AG09309 (cell line): ENCODE measurements around the gene RFFL.
"Not testable (repeated sequence)": the region's sequence is repeated elsewhere in the genome, so short reads cannot be mapped to it uniquely, and the experiment has no call there.

Experiments
- DNase-seq: peaks from one replicate; pipeline ENCODE4 v3.0.0-alpha.2; 2010; ENCODE audit warnings: low read depth
- H3K4me3 ChIP-seq: 2 replicates; pipeline ENCODE4 v1.5.1; 2011; ENCODE audit warnings: mild to moderate bottlenecking, low read depth, low read length, moderate library complexity; ENCODE audit not compliant: control insufficient read depth
- TF ChIP-seq, protein P1 (sequence below): IDR thresholded peaks from 2 replicates; pipeline ENCODE4 v1.5.1; 2011; ENCODE audit warnings: mild to moderate bottlenecking, low read depth, low read length, inconsistent platforms; ENCODE audit not compliant: insufficient read depth, control insufficient read depth; ENCODE audit errors: missing control alignments

The RFFL gene

DNA sequence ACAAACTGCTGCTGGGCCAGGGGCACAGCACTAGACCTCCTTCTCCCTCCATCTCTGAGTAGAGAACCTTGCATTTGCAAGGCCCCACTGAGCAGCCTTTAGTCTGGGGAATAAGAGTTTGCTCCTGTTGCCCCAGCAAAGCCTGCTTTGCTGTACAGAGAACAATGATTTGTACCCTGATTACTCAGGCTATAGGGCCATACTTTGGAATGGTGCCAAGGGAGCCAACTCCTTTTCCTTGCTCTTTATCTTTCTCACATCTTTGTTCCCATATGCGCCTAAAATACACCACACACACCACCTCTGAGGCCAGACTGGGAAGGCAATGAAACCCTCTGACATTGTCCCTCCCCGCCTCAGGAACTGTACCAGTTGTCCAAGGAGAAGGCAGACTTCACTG, 62.0 kb downstream of the RFFL start:
- H3K4me3 ChIP-seq = no peak overlapping the region
- DNase-seq = no peak
- TF ChIP-seq, protein P1, sequence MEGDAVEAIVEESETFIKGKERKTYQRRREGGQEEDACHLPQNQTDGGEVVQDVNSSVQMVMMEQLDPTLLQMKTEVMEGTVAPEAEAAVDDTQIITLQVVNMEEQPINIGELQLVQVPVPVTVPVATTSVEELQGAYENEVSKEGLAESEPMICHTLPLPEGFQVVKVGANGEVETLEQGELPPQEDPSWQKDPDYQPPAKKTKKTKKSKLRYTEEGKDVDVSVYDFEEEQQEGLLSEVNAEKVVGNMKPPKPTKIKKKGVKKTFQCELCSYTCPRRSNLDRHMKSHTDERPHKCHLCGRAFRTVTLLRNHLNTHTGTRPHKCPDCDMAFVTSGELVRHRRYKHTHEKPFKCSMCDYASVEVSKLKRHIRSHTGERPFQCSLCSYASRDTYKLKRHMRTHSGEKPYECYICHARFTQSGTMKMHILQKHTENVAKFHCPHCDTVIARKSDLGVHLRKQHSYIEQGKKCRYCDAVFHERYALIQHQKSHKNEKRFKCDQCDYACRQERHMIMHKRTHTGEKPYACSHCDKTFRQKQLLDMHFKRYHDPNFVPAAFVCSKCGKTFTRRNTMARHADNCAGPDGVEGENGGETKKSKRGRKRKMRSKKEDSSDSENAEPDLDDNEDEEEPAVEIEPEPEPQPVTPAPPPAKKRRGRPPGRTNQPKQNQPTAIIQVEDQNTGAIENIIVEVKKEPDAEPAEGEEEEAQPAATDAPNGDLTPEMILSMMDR = no peak

DNA sequence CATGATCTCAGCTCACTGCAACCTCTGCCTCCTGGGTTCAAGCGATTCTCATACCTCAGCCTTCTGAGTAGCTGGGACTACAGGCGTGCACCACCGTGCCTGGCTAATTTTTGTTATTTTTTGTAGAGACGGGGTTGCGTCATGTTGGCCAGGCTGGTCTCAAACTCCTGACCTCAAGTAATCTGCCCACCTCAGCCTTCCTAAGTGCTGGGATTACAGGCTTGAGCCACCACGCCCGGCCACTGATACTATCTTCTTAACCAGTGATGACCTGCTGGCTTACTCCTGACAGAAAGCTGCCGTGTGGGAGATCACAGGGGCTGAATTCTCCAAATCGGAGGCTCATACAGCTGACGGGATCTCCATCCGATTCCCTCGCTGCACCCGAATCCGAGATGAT, 62.5 kb downstream of the RFFL start:
- not testable (repeated sequence) for H3K4me3 ChIP-seq

DNA sequence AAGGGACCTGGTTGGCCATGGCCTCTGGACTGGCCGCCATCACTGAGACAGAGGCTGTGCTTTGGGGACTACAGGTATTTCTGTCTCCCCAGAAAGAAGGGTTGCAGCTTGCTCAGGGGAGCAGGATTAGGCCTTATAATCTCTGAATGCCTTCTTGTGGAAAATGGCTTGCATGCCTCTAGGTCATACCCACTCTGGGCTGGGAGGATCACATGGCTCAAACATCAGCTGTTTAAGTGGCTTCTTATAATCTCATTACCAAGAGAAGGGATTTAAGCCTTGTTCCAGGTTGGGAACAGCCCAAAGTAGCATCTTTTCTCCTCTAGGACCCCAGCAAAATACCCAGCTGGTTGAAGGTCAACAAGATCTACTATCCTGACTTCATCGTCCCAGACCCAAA, 64.1 kb downstream of the RFFL start:
- DNase-seq = no peak
- no peak overlapping the region for H3K4me3 ChIP-seq
- TF ChIP-seq, protein P1 = no peak

More for the DNA sequence above, 62.5 kb downstream of the RFFL start:
- not testable (repeated sequence) for DNase-seq

DNA sequence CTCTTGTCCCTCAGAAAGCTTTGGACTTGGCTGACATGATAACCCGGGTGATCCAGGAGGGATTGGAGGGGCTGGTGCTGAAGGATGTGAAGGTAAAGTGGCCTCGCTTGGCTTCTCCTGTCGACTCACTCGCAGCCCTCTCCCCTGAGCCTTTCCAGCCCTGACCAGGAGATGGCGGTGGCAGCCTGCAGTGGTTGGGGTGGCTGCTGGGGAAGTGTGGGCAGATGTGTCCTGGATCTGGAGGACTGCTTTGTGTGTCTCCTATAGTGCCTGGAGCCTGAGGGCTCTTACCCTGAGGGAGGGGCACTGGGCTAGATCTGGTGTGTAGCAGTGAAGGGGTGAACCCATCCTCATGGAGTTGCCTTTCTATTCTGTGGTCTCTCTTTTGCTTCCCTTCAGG, 65.3 kb downstream of the RFFL start:
- no peak overlapping the region for H3K4me3 ChIP-seq
- TF ChIP-seq, protein P1 = peak; percentile 95
- DNase-seq = no peak

DNA sequence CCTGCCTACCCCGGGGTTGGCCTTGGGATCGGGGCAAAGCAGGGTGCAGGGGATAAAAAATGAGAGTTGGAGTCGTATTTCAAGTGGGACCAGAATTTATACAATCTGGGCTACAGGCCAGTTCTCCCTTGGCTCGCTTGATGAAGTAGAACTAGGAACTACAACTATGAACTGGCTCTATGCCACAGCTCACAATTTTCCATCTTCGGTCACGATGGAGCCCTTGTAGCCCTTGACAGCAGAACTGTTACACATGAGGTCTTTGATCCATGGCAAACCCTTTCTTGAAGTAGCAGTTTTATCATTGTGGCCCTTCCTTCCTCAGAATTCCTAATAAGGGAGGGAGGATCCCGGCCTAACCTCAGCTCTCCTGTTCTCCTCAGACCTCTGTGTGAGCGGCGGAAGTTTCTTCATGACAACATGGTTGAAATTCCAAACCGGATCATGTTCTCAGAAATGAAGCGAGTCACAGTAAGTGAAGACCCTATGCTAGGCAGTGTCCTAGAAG, 66.1 kb downstream of the RFFL start:
- TF ChIP-seq, protein P1 = no peak
- DNase-seq = no peak

DNA sequence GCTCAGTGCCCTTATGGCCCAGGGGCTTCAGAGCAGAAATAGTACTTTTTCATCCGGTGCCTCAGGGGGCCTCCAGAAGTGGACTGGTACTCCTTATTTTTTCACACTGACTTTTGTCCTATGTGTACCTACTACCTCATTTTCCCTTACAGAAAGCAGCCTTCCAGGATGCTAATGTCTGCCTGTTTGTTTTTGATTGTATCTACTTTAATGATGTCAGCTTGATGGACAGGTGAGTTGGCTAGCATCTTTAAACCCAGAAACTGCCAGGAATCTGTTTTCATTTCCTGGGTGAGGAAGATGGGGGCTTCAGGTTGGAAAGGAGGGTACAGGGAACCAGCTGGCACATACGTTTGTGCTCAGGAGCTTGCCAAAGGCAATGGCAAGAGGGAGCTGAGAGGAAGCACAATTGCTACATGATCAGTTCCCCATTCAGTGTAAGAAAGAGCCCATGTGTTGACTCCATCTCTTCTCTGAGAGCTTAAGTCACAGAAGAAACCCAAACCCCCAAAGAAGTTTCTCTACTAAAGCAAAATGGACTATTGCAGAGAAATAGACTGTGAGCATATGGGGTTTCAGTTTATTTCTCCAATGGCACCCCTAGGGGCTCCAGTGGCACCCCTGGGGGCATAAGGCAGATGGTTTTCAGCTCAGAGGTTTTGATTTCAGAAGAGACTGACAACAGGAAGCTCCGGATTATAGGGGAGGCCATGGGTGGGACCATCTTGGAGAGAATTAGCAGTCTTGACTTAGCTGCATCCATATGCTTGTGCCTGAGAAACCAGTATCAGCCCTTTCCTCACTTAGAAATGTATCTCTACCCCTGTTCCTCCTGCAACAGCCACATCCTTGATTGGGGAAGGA, 66.9 kb downstream of the RFFL start:
- DNase-seq = no peak
- no peak overlapping the region for H3K4me3 ChIP-seq
- TF ChIP-seq, protein P1 = no peak

More for the DNA sequence above, 66.1 kb downstream of the RFFL start:
- no peak overlapping the region for H3K4me3 ChIP-seq

DNA sequence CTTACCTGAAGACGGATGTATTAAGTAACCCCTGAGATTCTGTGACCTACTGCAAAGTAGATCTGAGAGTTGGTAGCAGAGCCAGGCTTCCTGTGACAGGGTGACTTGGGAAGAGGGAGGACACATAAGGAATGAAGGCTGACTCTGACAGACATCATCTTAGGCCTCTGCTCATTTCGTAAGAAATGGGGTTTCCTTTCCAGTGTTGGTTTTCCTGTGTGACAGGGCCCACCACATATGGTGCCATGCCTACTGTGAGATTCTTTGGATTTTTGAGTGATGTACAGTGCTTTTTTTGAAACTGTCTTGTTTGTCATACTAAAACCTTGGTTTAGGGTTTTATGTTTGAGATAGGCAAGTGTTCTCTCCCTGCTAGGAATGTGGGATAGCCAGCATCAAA, 70.5 kb downstream of the RFFL start:
- no peak overlapping the region for H3K4me3 ChIP-seq
- TF ChIP-seq, protein P1 = no peak
- DNase-seq = no peak
